PFSK-1 (cell line): ENCODE measurements around the gene PCDHGA7.

Experiments used
- POLR2AphosphoS5 ChIP-seq: IDR thresholded peaks from 2 replicates; pipeline ENCODE4 v1.6.1; 2012; ENCODE audit warnings: low read depth, mild to moderate bottlenecking, control low read depth, low read length, moderate library complexity
- TAF1 ChIP-seq: IDR thresholded peaks from 2 replicates; pipeline ENCODE4 v1.6.1; 2012; ENCODE audit warnings: low read length, control low read depth, borderline replicate concordance; ENCODE audit not compliant: insufficient read depth

GRCh38 chr5:141412854-141413539 is 30.5 kb downstream of the PCDHGA7 start, which contains the start of gene PCDHGA10:
- TF ChIP-seq TAF1 (no peak), POLR2AphosphoS5 (no peak)
